ENCODE measurements around the gene LEP.
"Not testable (repeated sequence)": the region's sequence is repeated elsewhere in the genome, so short reads cannot be mapped to it uniquely, and the experiment has no call there.

LEP gene

GRCh38 chr7:128210590-128211570 is 30.2 kb upstream of the LEP start:
- DNase-seq (ENCODE audit: low spot score) = no peak

GRCh38 chr7:128211626-128212025 is 29.5 kb upstream of the LEP start:
- DNase-seq (ENCODE audit: low spot score) = no peak

DNA sequence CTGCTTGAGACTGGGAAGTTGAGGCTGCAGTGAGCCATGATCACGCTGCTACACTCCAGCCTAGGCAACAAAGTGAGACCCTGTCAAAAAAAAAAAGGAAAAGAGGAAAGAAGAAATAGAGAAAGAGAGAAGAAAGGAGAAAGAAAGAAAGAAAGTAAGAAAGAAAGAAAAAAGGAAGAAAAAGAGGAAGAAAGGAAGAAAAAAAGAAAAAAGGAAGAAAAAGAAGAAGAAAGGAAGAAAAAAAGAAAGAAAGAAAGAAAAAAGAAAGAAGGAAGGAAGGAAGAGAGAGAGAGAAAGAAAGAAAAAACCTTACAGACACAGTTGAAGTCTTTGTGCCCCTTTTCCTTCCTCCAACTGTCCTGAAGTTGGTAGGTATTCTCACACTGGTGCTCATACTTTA is 26.6 kb upstream of the LEP start:
- no peak for DNase-seq (ENCODE audit: low spot score)

- DNase-seq (ENCODE audit: low spot score) = no peak
Observed at GRCh38 chr7:128215281-128215680, 25.8 kb upstream of the LEP start.

GRCh38 chr7:128215739-128216138 is 25.3 kb upstream of the LEP start:
- DNase-seq (ENCODE audit: low spot score) = no peak

DNA sequence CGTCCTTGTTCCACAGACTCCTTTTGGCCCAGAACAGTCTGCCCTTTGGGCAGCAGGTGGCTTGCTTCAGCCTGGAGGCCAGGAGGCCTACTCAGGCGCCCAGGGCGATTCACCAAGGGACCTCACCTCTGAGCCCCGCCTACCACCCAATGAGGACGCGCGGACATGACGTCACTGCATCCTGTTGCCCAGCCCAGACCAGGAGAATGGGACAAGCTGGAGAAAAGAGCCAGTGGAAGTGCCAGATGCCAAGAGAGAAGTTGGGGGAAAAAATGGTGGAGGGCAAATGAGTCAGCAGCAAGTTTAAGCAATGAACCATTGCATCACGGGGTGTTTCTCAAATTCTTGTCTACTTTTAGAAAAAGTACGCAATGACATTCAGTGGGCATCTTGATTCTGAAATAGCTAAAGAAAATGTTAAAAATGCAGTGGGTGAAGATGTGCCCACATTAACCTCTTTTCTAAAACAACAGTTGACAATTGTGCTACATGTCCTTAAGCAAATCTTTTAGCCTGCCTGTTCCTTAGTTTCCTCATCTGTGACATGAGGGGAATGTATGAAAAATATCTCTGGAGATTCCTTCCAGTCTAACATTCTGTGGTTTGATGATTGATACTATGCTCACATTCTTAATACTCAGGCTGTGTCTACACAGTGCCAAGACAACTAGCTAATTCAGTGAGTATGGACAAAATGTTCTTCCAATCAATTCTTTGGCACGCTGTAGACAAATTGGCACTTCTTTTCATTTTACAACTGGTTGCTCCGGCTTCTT is 23.9 kb upstream of the LEP start:
- no peak for DNase-seq (ENCODE audit: low spot score)

- DNase-seq (ENCODE audit: low spot score) = no peak
Observed at GRCh38 chr7:128217967-128218652, 23.0 kb upstream of the LEP start.

- DNase-seq (ENCODE audit: low spot score) = no peak
Observed at GRCh38 chr7:128219636-128220035, 21.4 kb upstream of the LEP start.

GRCh38 chr7:128221929-128222403 is 19.1 kb upstream of the LEP start:
- no peak for DNase-seq (ENCODE audit: low spot score)

DNA sequence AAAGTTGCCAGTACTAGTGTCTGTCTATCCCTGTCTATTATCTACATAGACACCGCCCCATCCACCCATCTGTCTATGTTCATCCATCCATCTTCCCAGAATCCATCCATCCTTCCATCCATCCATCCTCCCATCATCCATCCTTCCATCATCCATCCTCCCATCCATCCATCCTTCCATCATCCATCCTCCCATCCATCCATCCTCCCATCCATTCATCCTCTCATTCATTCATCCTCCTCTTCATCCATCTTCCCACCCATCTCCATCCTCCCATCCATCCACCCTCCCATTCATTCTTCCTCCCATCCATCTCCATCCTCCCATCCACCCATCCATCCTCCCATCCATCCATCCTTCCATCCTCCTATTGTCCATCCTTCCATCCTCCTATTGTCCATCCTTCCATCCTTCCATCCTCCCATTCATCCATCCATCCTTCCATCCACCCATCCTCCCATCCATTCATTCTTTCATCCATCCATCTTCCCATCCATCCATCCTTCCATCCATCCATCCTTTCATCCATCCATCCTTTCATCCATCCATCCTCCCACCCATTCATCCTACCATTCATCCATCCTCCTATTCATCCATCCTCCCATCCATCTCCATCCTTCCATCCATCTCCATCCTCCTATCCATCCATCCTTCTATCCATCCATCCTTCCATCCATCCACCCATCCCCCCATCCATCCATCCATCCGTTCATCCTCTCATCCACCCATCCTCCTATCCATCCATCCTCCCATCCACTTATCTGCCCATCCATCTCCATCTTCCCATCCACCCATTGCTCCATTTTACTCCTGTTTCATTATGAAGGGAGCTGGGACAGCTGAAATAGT is 14.7 kb upstream of the LEP start:
- no peak for DNase-seq (ENCODE audit: low spot score)

GRCh38 chr7:128227271-128227670 is 13.8 kb upstream of the LEP start:
- DNase-seq (ENCODE audit: low spot score) = no peak

DNA sequence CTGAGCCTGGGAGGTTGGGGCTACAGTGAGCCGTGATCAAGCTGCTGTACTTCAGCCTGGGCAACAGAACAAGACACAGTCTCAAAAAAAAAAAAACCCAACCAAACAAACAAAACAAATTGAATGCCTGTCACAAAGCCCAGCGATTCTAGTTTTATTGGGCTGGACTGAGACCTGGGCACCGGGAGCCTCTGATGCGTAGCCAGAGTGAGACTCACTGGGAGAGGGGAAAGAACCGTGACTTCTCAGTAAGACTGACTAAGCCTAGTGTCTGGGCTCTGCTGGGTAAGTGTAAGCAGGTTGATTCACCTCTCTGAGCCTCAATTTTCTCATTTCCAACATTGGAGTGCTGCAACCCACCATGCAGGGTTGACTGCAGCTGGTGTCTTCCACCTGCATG is 10.1 kb upstream of the LEP start:
- no peak for DNase-seq (ENCODE audit: low spot score)

- DNase-seq (ENCODE audit: low spot score) = no peak
Observed at GRCh38 chr7:128231677-128232076, 9.4 kb upstream of the LEP start.

DNA sequence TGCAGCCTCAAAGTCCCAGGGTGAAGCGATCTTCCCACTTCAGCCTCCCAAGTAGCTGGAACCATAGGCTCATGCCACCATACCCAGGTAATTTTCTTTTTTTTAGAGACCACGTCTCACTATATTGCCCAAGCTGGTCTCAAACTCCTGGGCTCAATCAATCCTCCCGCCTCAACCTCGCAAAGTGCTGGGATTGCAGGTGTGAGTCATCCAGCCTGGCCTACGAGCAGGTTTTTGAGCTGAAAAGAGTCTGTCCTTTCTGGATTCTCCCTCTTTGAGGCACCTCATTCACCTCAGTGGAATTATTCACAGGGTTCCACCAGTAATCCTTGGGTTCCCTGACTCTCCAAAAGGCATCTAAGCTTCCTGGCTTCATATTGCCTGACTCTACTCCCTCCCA is 7.6 kb upstream of the LEP start:
- no peak for DNase-seq (ENCODE audit: low spot score)

GRCh38 chr7:128234476-128235026 is 6.5 kb upstream of the LEP start:
- no peak for DNase-seq (ENCODE audit: low spot score)

DNA sequence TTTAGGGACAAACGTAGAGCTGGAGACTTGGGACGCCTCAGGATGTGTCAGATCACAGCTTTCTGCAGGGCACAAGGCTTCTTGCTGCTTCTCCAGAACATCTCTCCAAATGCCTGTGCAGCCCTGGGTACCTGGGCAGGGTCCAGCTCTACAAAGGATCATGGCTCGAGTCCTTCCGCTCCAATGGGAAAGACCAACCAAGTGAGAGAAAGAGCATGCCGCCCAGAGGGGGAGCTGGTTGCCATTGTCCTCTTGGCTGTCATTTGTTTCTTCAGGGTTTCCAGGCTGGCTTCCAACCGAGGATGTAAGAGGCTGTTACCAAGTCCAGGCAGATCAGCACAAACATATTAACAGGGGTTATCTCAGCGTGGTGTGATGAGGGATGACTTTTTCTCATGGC is 5.6 kb upstream of the LEP start:
- no peak for DNase-seq (ENCODE audit: low spot score)

DNA sequence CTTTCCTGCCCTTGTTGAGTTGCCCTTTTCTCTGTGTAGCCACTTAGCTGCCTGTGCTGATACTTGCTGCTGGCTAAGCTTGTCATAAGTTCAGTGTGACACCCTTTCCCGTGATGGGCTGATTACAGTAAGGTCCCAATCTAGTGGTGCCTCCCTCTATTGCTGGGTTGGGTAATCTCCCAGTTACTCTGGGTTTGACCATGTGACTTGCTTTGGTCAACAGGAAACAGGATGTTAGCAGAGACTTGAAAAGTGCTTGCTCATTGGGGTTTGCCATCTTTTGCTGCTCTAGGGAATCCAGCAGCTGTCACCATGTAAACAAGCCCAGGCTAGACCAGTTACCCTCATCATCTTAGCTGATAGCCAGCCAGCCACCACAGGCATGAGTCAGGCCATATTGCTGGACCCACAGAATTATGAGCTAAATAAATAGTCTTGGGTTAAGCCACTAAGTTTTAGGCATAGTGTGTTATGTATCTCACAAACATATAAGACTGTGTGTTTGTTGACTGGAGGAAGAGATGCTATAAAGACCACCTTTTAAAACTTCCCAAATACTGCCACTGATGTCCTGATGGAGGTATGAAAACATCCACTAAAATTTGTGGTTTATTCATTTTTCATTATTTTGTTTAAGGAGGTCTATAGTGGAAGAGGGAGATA is 4.0 kb upstream of the LEP start:
- DNase-seq (ENCODE audit: low spot score) = no peak

DNA sequence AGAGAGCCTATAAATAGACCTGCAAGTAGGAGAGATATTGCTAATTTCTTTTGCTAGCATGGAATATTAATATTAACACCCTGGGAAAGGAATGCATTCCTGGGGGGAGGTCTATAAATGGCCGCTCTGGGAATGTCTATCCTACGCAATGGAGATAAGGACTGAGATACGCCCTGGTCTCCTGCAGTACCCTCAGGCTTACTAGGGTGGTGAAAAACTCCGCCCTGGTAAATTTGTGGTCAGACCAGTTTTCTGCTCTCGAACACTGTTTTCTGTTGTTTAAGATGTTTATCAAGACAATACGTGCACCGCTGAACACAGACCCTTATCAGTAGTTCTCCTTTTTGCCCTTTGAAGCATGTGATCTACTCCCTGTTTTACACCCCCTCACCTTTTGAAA is 1.9 kb upstream of the LEP start:
- not testable (repeated sequence) for DNase-seq (ENCODE audit: low spot score)

DNA sequence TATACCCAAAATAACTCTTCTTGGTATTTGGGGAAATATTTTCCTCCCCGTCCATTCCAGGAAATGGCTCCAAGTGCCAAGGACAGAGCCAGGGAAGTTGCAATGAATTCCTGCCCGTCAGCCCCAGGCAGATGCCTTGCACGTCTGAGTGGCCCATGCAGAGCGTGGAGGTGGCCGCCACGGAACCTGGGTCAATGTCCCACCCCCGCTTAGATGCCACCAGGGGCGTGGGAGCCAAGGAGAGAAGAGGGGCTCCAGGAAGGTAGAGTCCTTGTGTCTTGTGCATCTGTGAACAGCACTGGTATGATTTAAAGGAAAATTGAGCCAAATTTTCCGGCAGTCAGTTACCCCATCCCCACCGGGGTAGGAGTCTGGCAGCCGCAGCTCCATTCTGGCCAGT is 1.6 kb downstream of the LEP start:
- no peak for DNase-seq (ENCODE audit: low spot score)

DNA sequence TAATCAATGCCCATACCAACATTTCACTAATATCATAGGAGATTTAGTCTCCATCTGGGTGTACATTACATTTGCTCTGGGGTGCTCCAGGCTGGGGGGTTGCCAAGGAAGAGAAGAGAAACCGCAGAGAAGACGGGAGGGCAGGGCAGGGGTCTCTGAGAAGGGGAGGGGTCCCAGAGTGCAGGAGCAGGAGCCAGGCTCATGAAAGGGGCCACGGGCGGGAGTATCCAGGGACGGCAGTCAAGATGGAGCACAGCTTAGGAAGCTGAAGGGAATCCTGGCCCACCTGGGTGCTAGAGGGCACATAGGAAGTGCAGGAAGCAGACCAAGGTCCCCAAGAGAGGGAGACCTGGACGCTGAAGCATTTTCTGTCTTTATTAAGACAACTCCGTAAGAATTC is 2.2 kb downstream of the LEP start:
- DNase-seq (ENCODE audit: low spot score) = no peak

DNA sequence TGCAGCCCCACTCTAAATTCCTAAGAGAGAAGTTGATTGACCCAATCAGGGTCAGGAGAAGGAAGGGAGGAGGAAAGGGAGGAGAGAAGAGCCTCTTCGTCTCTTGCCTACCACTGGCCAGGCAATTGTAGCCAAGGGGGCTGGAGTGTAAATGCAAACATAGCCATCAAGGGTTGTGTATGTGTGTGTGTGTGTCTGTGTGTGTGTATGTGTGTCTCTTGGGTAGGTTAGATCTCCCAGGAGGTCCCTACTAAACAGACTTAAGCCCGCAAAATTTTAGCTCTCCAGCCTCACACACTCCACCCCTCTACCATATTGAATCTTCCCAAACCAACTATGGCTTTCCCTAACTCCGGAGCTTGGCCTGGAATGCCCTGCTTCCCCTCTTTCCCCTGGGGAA is 3.8 kb downstream of the LEP start:
- no peak for DNase-seq (ENCODE audit: low spot score)
